ENCODE data around the gene LCMT1. TPM values are rescaled to one million over a fixed set of nuclear protein-coding genes. Genes with fewer than 3 reads are reported as not detected.

LCMT1 gene
- total and polyA plus RNA-seq, 9 of the 15 experiments (the other 6 are each of a cell fraction or from before 2014, with no cell fraction given) = 20.0 to 42.8 (median 32.3) TPM

- Histone ChIP-seq H3K79me2 (ENCODE audit: control insufficient read depth, insufficient read depth, low read length) (no peaks in the 10 kb centered on the region), H3K4me1 (replicated peaks in 1 of 2; ENCODE audit: control insufficient read depth in 2 of 2, insufficient read depth in 2 of 2, low read length in 2 of 2) (no peaks in the 10 kb centered on the region), H3K9me1 (ENCODE audit: control insufficient read depth, insufficient read depth, low read length) (no peaks in the 10 kb centered on the region), H3K9ac (ENCODE audit: insufficient read depth in 1 of 2, low read depth in 2 of 2, low read length in 2 of 2) (no peak overlapping the region), H3K27me3 (ENCODE audit: control insufficient read depth in 2 of 2, insufficient read depth in 2 of 2, low read length in 2 of 2) (0 out of 5 replicates have a peak, but pooled peaks cover 0 to 2% of the 10 kb centered on the region in 2 experiments), H3K4me3 (no peak overlapping the region), H4K20me1 (replicated peaks; ENCODE audit: control insufficient read depth, insufficient read depth, low read length) (no peaks in the 10 kb centered on the region), H2AFZ (ENCODE audit: low read depth, low read length) (no peak overlapping the region), H3K27ac (ENCODE audit: extremely low read depth, low read depth, low read length) (no peak overlapping the region), H3K9me3 (replicated peaks; ENCODE audit: control insufficient read depth, insufficient read depth, low read depth, low read length) (no peaks in the 10 kb centered on the region), H3K4me2 (ENCODE audit: insufficient read depth, low read length) (no peak overlapping the region), H3K36me3 (ENCODE audit: control insufficient read depth, insufficient read depth, low read length) (no peaks in the 10 kb centered on the region)
- intact Hi-C loops (cut with micrococcal nuclease) = no loop called here
- no TSS peak for BruUV-seq (replicated peaks)
- FAIRE-seq (no peak), ATAC-seq (no peak), DNase-seq (ENCODE audit: extremely low read depth in 1 of 4, low spot score in 3 of 4) (no peak)
- WGBS (ENCODE audit: insufficient coverage, low coverage, missing lambda C conversion rate) = 51% methylated on average over 7 of the region's 7 CpGs
- TF ChIP-seq PRPF4 (IDR thresholded peaks at IDR 0.05; ENCODE audit: insufficient read depth, low read depth, low read length, poor library complexity, severe bottlenecking) (no peak), USF2 (CRISPR knock-in tag; IDR thresholded peaks at IDR 0.05) (no peak), DDX20 (tag; IDR thresholded peaks at IDR 0.05; ENCODE audit: low read depth) (no peak), SLC30A9 (CRISPR knock-in tag; IDR thresholded peaks at IDR 0.05) (no peak), FOXK2 (conservative IDR thresholded peaks at IDR 0.05 in 1 of 2, IDR thresholded peaks at IDR 0.05 in 1 of 2; ENCODE audit: low read depth in 2 of 2) (no peak), HDAC1 (IDR thresholded peaks at IDR 0.05) (no peak), ZNF384 (IDR thresholded peaks at IDR 0.05; ENCODE audit: low read depth, low read length) (no peak), CXXC5 (CRISPR knock-in tag; IDR thresholded peaks at IDR 0.05) (no peak), CREB1 (IDR thresholded peaks at IDR 0.05) (no peak), CREB1 (CRISPR knock-in tag; IDR thresholded peaks at IDR 0.05) (no peak), ZNF639 (CRISPR knock-in tag; conservative IDR thresholded peaks at IDR 0.05 in 1 of 2, IDR thresholded peaks at IDR 0.05 in 1 of 2) (no peak), CEBPB (tag; IDR thresholded peaks at IDR 0.05) (no peak), PURB (CRISPR knock-in tag; IDR thresholded peaks at IDR 0.05; ENCODE audit: low read depth) (no peak), TAF7 (tag; IDR thresholded peaks at IDR 0.05) (no peak)
- ChIA-PET POLR2A (interaction anchor here (1.2 kb wide), 2 partner anchors 17 to 60 kb away, joined by 3 read pairs; no protein-coding TSS in a partner anchor), CTCF (ENCODE audit: low intra/inter-chr PET ratio) (no interaction called here)
- in situ Hi-C loops (cut with MboI) = no loop called here
Observed at GRCh38 chr16:25194273-25194878, 82.8 kb downstream of the LCMT1 start.

Measured in K562 (cell line).